GM12874 (cell line): Measurements from ENCODE around the gene LTBP1.
A peak's percentile ranks its signal among the peaks of the same experiment; 100 is the strongest.

ENCODE experiments used
- TF ChIP-seq, protein P1 (sequence below): IDR thresholded peaks from 2 replicates; pipeline ENCODE4 v1.5.1; 2011; ENCODE audit warnings: low read depth, mild to moderate bottlenecking, control low read depth, low read length, moderate library complexity; ENCODE audit not compliant: insufficient read depth

Gene LTBP1

GRCh38 chr2:33441235-33441810 lies 494.6 kb downstream of the LTBP1 start:
- TF ChIP-seq, protein P1, sequence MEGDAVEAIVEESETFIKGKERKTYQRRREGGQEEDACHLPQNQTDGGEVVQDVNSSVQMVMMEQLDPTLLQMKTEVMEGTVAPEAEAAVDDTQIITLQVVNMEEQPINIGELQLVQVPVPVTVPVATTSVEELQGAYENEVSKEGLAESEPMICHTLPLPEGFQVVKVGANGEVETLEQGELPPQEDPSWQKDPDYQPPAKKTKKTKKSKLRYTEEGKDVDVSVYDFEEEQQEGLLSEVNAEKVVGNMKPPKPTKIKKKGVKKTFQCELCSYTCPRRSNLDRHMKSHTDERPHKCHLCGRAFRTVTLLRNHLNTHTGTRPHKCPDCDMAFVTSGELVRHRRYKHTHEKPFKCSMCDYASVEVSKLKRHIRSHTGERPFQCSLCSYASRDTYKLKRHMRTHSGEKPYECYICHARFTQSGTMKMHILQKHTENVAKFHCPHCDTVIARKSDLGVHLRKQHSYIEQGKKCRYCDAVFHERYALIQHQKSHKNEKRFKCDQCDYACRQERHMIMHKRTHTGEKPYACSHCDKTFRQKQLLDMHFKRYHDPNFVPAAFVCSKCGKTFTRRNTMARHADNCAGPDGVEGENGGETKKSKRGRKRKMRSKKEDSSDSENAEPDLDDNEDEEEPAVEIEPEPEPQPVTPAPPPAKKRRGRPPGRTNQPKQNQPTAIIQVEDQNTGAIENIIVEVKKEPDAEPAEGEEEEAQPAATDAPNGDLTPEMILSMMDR = peak; percentile 57

DNA sequence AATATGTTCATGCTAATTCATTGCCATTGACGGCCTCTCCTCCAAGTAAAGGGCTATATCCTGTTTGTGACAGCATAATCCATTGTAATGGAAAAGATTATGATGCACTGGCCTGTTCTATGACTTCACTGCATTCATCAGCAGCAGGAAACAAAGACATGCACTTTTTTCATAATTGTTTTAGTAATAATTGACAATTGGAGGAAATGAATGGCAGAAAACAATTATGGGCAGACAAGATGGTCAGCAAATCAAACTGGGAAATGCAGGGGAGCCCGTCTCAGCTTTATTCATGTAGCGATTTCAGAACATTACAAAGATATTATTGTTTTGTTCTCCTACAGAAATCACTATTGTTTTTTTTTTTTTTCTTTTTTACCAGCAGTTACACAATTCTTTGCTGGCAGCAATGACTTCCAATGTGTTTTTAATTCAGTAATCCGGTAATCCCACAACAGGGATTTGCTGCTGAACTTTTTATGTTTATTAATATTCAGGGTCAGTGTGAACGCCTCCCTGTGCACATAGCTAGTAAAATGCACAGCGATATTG lies 495.9 kb downstream of the LTBP1 start:
- TF ChIP-seq, protein P1 = no peak

DNA sequence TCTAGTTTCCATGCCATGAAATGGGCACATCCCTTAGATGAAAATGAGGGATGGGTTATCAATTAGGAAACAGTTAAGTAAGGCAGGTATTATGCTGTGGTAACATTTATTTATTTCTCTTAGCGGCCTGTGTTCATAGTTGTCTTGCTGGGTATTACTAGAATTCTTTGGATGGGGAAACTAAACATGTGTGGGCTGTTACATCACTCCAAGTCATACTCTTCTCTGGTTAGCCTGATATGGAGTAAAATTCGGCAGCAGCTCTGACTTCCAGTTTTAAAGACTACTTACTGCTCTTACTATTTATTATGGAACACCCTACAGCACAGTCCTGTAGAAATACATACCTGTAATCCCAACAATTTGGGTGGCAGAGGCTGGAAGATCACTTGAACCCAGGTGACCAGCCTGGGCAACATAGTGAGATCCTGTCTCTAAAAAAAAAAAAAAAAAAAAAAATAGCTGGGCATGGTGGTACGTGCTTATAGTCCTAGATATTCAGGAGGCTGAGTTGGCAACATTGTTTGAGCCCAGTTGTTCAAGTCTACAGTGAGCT lies 496.6 kb downstream of the LTBP1 start:
- TF ChIP-seq, protein P1 = no peak

- TF ChIP-seq, protein P1 = no peak
Observed at GRCh38 chr2:33444967-33445366, 498.2 kb downstream of the LTBP1 start.

DNA sequence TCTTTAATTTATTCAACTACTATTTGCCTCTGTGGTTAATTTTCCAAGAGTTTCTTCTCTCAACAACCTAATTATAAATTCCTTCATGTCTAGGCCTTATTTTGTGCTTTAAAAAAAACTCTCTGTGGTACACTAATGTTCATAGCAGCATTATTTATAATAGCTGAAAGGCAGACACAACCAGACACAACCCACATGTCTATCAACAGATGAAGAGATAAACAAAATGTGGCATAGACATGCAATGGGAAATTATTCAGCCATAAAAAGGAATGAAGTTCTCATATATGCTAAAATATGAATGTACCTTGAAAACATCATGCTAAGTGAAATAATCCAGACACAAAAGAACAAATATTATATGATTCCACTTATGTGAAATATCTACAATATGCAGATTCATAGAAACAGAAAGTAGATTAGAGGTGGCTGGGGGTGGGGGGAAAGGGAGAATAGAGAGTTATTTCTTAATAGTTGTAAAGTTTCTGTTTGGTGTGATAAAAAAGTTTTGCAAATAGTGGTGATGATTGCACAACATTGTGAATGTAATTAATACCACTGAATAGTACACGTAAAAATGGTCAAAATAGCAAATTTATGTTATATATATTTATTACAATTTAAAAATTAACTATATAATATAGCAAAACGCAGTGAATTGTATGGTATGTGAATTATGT lies 501.6 kb downstream of the LTBP1 start:
- TF ChIP-seq, protein P1 = no peak
